Measurements from ENCODE around the gene NNMT.

DNA sequence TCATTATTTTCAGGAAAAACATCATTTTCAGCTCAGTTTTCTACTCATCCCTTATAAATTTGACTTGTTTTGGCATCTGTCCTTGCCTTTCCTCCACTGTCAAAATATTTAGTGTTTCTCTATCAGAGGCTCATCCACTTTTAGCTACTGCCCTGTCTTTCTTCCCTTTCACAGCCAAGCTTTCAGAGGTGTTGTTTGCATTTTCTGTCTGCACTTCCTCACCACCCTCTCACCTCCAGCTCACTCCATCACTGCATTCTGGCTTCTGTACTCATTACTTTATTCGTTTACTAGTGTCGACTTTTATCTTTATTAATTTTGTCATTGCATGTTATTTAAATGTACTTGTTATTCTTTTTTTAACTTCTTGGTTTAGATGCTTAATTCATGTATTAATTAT, 26.7 kb upstream of the NNMT start:
- TF ChIP-seq, protein P1, sequence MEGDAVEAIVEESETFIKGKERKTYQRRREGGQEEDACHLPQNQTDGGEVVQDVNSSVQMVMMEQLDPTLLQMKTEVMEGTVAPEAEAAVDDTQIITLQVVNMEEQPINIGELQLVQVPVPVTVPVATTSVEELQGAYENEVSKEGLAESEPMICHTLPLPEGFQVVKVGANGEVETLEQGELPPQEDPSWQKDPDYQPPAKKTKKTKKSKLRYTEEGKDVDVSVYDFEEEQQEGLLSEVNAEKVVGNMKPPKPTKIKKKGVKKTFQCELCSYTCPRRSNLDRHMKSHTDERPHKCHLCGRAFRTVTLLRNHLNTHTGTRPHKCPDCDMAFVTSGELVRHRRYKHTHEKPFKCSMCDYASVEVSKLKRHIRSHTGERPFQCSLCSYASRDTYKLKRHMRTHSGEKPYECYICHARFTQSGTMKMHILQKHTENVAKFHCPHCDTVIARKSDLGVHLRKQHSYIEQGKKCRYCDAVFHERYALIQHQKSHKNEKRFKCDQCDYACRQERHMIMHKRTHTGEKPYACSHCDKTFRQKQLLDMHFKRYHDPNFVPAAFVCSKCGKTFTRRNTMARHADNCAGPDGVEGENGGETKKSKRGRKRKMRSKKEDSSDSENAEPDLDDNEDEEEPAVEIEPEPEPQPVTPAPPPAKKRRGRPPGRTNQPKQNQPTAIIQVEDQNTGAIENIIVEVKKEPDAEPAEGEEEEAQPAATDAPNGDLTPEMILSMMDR (conservative IDR thresholded peaks at IDR 0.05 in 1 of 2, IDR thresholded peaks at IDR 0.05 in 1 of 2; ENCODE audit: low read depth in 1 of 2, low read length in 2 of 2), result no peak
- TF ChIP-seq EZH2 (IDR thresholded peaks at IDR 0.05; ENCODE audit: low read length, missing control alignments), result no peak
